H1 (cell line): ENCODE measurements around the gene KLF5. TPM values are rescaled to one million over a fixed set of nuclear protein-coding genes. Genes with fewer than 3 reads are reported as not detected.

ENCODE experiments used
- CTCF ChIA-PET: fragments of 300-600 bp; sonication (Branson Sonifier 250); formaldehyde crosslinking; loops from one replicate; lab custom pipeline; 2021; ENCODE audit not compliant: partially characterized antibody; lab: Charles Lee
- POLR2A ChIA-PET: fragments of 300-600 bp; sonication (Branson Sonifier 250); formaldehyde crosslinking; loops from one replicate; lab custom pipeline; 2021; ENCODE audit warnings: inconsistent platforms; ENCODE audit not compliant: partially characterized antibody; lab: Charles Lee
- DNase-seq, 2 experiments: peaks; one replicate each; pipeline versions ENCODE4 v3.0.0 to v3.0.0-alpha.2; 2010 to 2022; ENCODE audit warnings: low spot score in 2 of 2, low read depth in 1 of 2, mixed read lengths in 1 of 2
- FAIRE-seq: peaks from 2 replicates; lab custom pipeline; 2011; peaks lifted over from hg19 to GRCh38; lab: Jason Lieb, UNC
- H2AFZ ChIP-seq: 2 replicates; pipeline ENCODE4 v1.8.1; 2012; ENCODE audit warnings: low read length, inconsistent platforms
- H2AK5ac ChIP-seq: 2 replicates; pipeline ENCODE4 v1.6.1; 2013; ENCODE audit warnings: low read depth, low read length
- H2BK120ac ChIP-seq: replicated peaks from 2 replicates; pipeline ENCODE3; 2013; ENCODE audit warnings: low read depth, low read length, inconsistent platforms
- H2BK12ac ChIP-seq: 2 replicates; pipeline ENCODE4 v1.6.1; 2013; ENCODE audit warnings: low read depth, low read length
- H2BK15ac ChIP-seq: 2 replicates; pipeline ENCODE4 v1.6.1; 2013; ENCODE audit warnings: low read length
- H2BK20ac ChIP-seq: 2 replicates; pipeline ENCODE4 v1.6.1; 2013; ENCODE audit warnings: low read length
- H2BK5ac ChIP-seq: 2 replicates; pipeline ENCODE4 v1.6.1; 2013; ENCODE audit warnings: low read depth, low read length
- H3K14ac ChIP-seq: 2 replicates; pipeline ENCODE4 v1.6.1; 2013; ENCODE audit warnings: inconsistent platforms; ENCODE audit not compliant: insufficient read length
- H3K18ac ChIP-seq: 2 replicates; pipeline ENCODE4 v1.6.1; 2013; ENCODE audit warnings: low read length; ENCODE audit errors: extremely low read depth
- H3K23ac ChIP-seq: 2 replicates; pipeline ENCODE4 v1.6.1; 2013; ENCODE audit warnings: inconsistent platforms; ENCODE audit not compliant: insufficient read length
- H3K23me2 ChIP-seq: 2 replicates; pipeline ENCODE4 v1.6.1; 2013; ENCODE audit warnings: low read depth, low read length
- H3K27ac ChIP-seq: 2 replicates; pipeline ENCODE4 v1.6.1; 2011; ENCODE audit warnings: low read depth, low read length, inconsistent platforms
- H3K27me3 ChIP-seq, 4 experiments: replicated peaks in 1 of 4; 1 replicate in 1 of 4; 2 replicates in 3 of 4; pipeline versions ENCODE4 v1.6.1 to v1.8.1; 2011 to 2013; ENCODE audit warnings: low read length in 3 of 4, mild to moderate bottlenecking in 3 of 4, inconsistent platforms in 2 of 4, mixed read lengths in 2 of 4, moderate library complexity in 1 of 4; ENCODE audit not compliant: control insufficient read depth in 3 of 4, insufficient read depth in 3 of 4; ENCODE audit errors: extremely low read depth in 1 of 4
- H3K36me3 ChIP-seq, 4 experiments: 2 replicates each; pipeline versions ENCODE4 v1.6.1 to v1.8.1; 2011 to 2013; ENCODE audit warnings: mild to moderate bottlenecking in 4 of 4, low read length in 3 of 4, moderate library complexity in 2 of 4, control low read depth in 1 of 4, inconsistent platforms in 1 of 4; ENCODE audit not compliant: insufficient read depth in 4 of 4, control insufficient read depth in 2 of 4
- H3K4ac ChIP-seq: replicated peaks from 2 replicates; pipeline ENCODE3; 2013; ENCODE audit warnings: low read length, low read depth, mixed read lengths, inconsistent platforms; ENCODE audit not compliant: insufficient read length
- H3K4me1 ChIP-seq, 4 experiments: replicated peaks in 1 of 4; 1 replicate in 1 of 4; 2 replicates in 3 of 4; pipeline versions ENCODE4 v1.6.1 to v1.8.1; 2011 to 2013; ENCODE audit warnings: low read length in 3 of 4, inconsistent platforms in 2 of 4, mixed read lengths in 1 of 4; ENCODE audit not compliant: insufficient read depth in 4 of 4, control insufficient read depth in 3 of 4
- H3K4me2 ChIP-seq, 2 experiments: 2 replicates each; pipeline versions ENCODE4 v1.6.1 to v1.8.1; 2011 to 2013; ENCODE audit warnings: low read depth in 2 of 2, low read length in 2 of 2, control low read depth in 1 of 2, inconsistent platforms in 1 of 2, mild to moderate bottlenecking in 1 of 2; ENCODE audit not compliant: insufficient read depth in 1 of 2
- H3K4me3 ChIP-seq, 4 experiments: fragments of 200-600, 300-600 bp in 1 of 4; sonication (generic), shearing (Covaris generic), sonication (Bioruptor Twin) in 1 of 4; 2 replicates each; pipeline versions ENCODE4 v1.5.1 to v1.8.1; 2011 to 2016; ENCODE audit warnings: low read length in 4 of 4, low read depth in 3 of 4, control low read depth in 2 of 4, inconsistent platforms in 2 of 4, mild to moderate bottlenecking in 2 of 4, mixed read lengths in 1 of 4, moderate library complexity in 1 of 4; ENCODE audit not compliant: insufficient read depth in 2 of 4; ENCODE audit errors: extremely low read depth in 1 of 4
- H3K56ac ChIP-seq: replicated peaks from 2 replicates; pipeline ENCODE3; 2013; ENCODE audit warnings: low read depth, mild to moderate bottlenecking, mixed read lengths, low read length, inconsistent platforms; ENCODE audit not compliant: insufficient read length
- H3K79me1 ChIP-seq: 2 replicates; pipeline ENCODE4 v1.6.1; 2013; ENCODE audit warnings: low read depth, low read length, control low read depth
- H3K79me2 ChIP-seq, 2 experiments: 2 replicates each; pipeline versions ENCODE4 v1.6.1 to v1.8.1; 2012 to 2013; ENCODE audit warnings: low read length in 2 of 2, mild to moderate bottlenecking in 2 of 2, inconsistent platforms in 1 of 2; ENCODE audit not compliant: insufficient read depth in 2 of 2, control insufficient read depth in 1 of 2
- H3K9ac ChIP-seq, 4 experiments: replicated peaks in 1 of 4; 1 replicate in 1 of 4; 2 replicates in 3 of 4; pipeline versions ENCODE4 v1.6.1 to v1.8.1; 2011 to 2013; ENCODE audit warnings: low read depth in 3 of 4, low read length in 3 of 4, control low read depth in 2 of 4, mild to moderate bottlenecking in 2 of 4, moderate library complexity in 2 of 4, inconsistent platforms in 1 of 4; ENCODE audit errors: extremely low read depth in 1 of 4
- H3K9me3 ChIP-seq, 2 experiments: 2 replicates each; pipeline versions ENCODE4 v1.6.1 to v1.8.1; 2012 to 2013; ENCODE audit warnings: mild to moderate bottlenecking in 2 of 2, moderate library complexity in 2 of 2, control low read depth in 1 of 2, inconsistent platforms in 1 of 2, low read depth in 1 of 2, low read length in 1 of 2, mixed read lengths in 1 of 2; ENCODE audit not compliant: insufficient read depth in 2 of 2
- H4K20me1 ChIP-seq, 2 experiments: replicated peaks in 1 of 2; 2 replicates each; pipeline versions ENCODE3 to v1.8.1; 2011 to 2013; ENCODE audit warnings: inconsistent platforms in 2 of 2, low read length in 2 of 2, mild to moderate bottlenecking in 1 of 2; ENCODE audit not compliant: insufficient read depth in 2 of 2, control insufficient read depth in 1 of 2
- H4K5ac ChIP-seq: 2 replicates; pipeline ENCODE4 v1.6.1; 2013; ENCODE audit warnings: low read length, low read depth, mixed read lengths, inconsistent platforms; ENCODE audit not compliant: insufficient read length
- H4K8ac ChIP-seq: 2 replicates; pipeline ENCODE4 v1.8.0; 2013; ENCODE audit warnings: mild to moderate bottlenecking, moderate library complexity, low read length, inconsistent platforms; ENCODE audit not compliant: insufficient read depth; ENCODE audit errors: extremely low read depth
- H4K91ac ChIP-seq: replicated peaks from 2 replicates; pipeline ENCODE3; 2013; ENCODE audit warnings: low read length, mixed read lengths, inconsistent platforms; ENCODE audit not compliant: insufficient read length
- BACH1 ChIP-seq: IDR thresholded peaks from 2 replicates; pipeline ENCODE4 v1.6.1; 2012; ENCODE audit warnings: low read length, improper control_type of control experiment
- CHD1 ChIP-seq: IDR thresholded peaks from 2 replicates; pipeline ENCODE4 v1.6.1; 2012; ENCODE audit warnings: low read depth, low read length, improper control_type of control experiment
- CTBP2 ChIP-seq: IDR thresholded peaks from 2 replicates; pipeline ENCODE4 v1.7.0; 2011; ENCODE audit warnings: borderline replicate concordance, mild to moderate bottlenecking, moderate library complexity, mixed read lengths, low read length; ENCODE audit not compliant: insufficient read depth, insufficient read length
- NRF1 ChIP-seq: IDR thresholded peaks from 2 replicates; pipeline ENCODE4 v1.6.1; 2011; ENCODE audit warnings: mild to moderate bottlenecking, low read depth, low read length, improper control_type of control experiment
- POLR2A ChIP-seq, 2 experiments: IDR thresholded peaks; 1 replicate in 1 of 2; 2 replicates in 1 of 2; pipeline ENCODE4 v1.6.1; 2011; ENCODE audit warnings: low read depth in 2 of 2, low read length in 2 of 2, mild to moderate bottlenecking in 2 of 2; ENCODE audit errors: control extremely low read depth in 1 of 2
- RXRA ChIP-seq: IDR thresholded peaks from 2 replicates; pipeline ENCODE4 v1.6.1; 2011; ENCODE audit warnings: low read depth, mild to moderate bottlenecking, low read length, moderate library complexity; ENCODE audit not compliant: insufficient read depth
- SP2 ChIP-seq: IDR thresholded peaks from 2 replicates; pipeline ENCODE4 v1.6.1; 2012; ENCODE audit warnings: mild to moderate bottlenecking, low read length, inconsistent platforms
- SP4 ChIP-seq: IDR thresholded peaks from 2 replicates; pipeline ENCODE4 v1.6.1; 2012; ENCODE audit warnings: low read length, inconsistent platforms
- TCF12 ChIP-seq: IDR thresholded peaks from 2 replicates; pipeline ENCODE4 v1.6.1; 2011; ENCODE audit warnings: low read depth, mild to moderate bottlenecking, low read length
- WGBS, 2 experiments: shearing (Covaris generic) in 1 of 2; methylation state at CpG; one replicate each; pipeline versions ENCODE4 v1.1.6 to v1.1.7; 2013 to 2015; ENCODE audit warnings: low lambda C conversion rate in 2 of 2, mixed read lengths in 2 of 2, inconsistent platforms in 1 of 2, low coverage in 1 of 2, missing lambda C conversion rate in 1 of 2; ENCODE audit not compliant: insufficient replicate concordance in 2 of 2, insufficient coverage in 1 of 2, insufficient read length in 1 of 2; ENCODE audit errors: extremely low coverage in 1 of 2, missing lambda C conversion rate in 1 of 2; 5-methylcytosine and 5-hydroxymethylcytosine counted together
- polyA plus RNA-seq, 7 experiments: library from polyadenylated mRNA; depleted of rRNA in 3 of 7; stranded (reverse) in 5 of 7; unstranded in 2 of 7; fragments of >200 nt in 5 of 7; fragments of 200-250 nt in 2 of 7; gene quantifications; 1 replicate in 5 of 7; 2 replicates in 1 of 7; 4 replicates in 1 of 7; pipeline versions ENCODE4 v1.2.1 to v1.2.3, GENCODE V29; 2011 to 2013; ENCODE audit warnings: missing spikeins in 2 of 7, mixed read lengths in 2 of 7
- total RNA-seq: library from RNA; stranded (reverse); fragmentation: NEBNext Ultra II Directional; extraction: Animal tissue kit (Norgen Biotek cat#: 25700); gene quantifications from 2 replicates; pipeline ENCODE4 v1.2.1, GENCODE V29; 2021

KLF5 gene
- total and polyA plus RNA-seq, 2 of the 8 experiments (the other 6 are each of a cell fraction or from before 2014, with no cell fraction given): 1.2 to 2.3 TPM

- POLR2A ChIA-PET: interaction anchor here (2.5 kb wide), 1 partner anchor 10 kb away, joined by 6 read pairs; no protein-coding TSS in a partner anchor
- CTCF ChIA-PET: interaction anchor here (1.1 kb wide), 1 partner anchor 702 kb away, joined by 3 read pairs; no protein-coding TSS in a partner anchor
- 91% methylated on average over 2 of the region's 2 CpGs; no CpG with 5 or more reads in 1 of the 2 experiments for WGBS, 2 experiments
Observed at GRCh38 chr13:73065036-73065435, 6.2 kb downstream of the KLF5 start.

More at GRCh38 chr13:73065036-73065435, 6.2 kb downstream of the KLF5 start:
- Histone ChIP-seq H2BK15ac (no peak overlapping the region), H3K36me3 (no peaks in the 10 kb centered on the region), H3K4me3 (no peak overlapping the region), H2AFZ (no peak overlapping the region), H3K9me3 (no peaks in the 10 kb centered on the region), H3K4ac (no peak overlapping the region), H4K91ac (no peak overlapping the region), H4K5ac (no peak overlapping the region), H2BK5ac (no peak overlapping the region), H3K4me2 (no peak overlapping the region), H3K23ac (no peak overlapping the region), H2AK5ac (no peak overlapping the region), H3K14ac (no peak overlapping the region), H4K8ac (no peak overlapping the region), H2BK12ac (no peak overlapping the region), H3K79me1 (0 out of 2 replicates have a peak, but pooled peaks cover 2% of the 10 kb centered on the region), H4K20me1 (peaks cover 0 to 4% of the 10 kb centered on the region in 2 experiments), H3K4me1 (peaks cover 0 to 15% (median 1%) of the 10 kb centered on the region in 4 experiments; a peak in 5 of 7 replicates), H3K27ac (no peak overlapping the region), H3K79me2 (no peaks in the 10 kb centered on the region), H3K56ac (no peak overlapping the region), H3K9ac (no peak overlapping the region), H2BK20ac (no peak overlapping the region), H2BK120ac (no peak overlapping the region), H3K18ac (no peak overlapping the region), H3K27me3 (peaks cover 13 to 35% (median 24%) of the 10 kb centered on the region in 4 experiments; a peak in 6 of 7 replicates), H3K23me2 (no peaks in the 10 kb centered on the region; the same call in 1 of the 2 replicates)
- TF ChIP-seq CTBP2 (no peak), SP2 (no peak), SP4 (no peak), POLR2A (IDR thresholded peaks at IDR 0.05; ENCODE audit: control extremely low read depth in 1 of 2, low read depth in 2 of 2, low read length in 2 of 2) (no peak), TCF12 (no peak), RXRA (no peak), NRF1 (no peak), BACH1 (no peak), CHD1 (no peak)
- DNase-seq: no peak
- FAIRE-seq: no peak
